Vagina (tissue), 2 donors: ENCODE data around the gene NUP188.

Experiments used
- POLR2A ChIP-seq, 2 donors: fragments of 450-650 bp; IDR thresholded peaks; one replicate each; pipeline ENCODE4 v1.6.1; 2017; ENCODE audit warnings: antibody characterized with exemption in 2 of 2, mild to moderate bottlenecking in 2 of 2, moderate library complexity in 2 of 2
- TF ChIP-seq, protein P1 (sequence below), 3 experiments: fragments of 450-650 bp in 2 of 3; fragments of 200-600 bp in 1 of 3; sonication (generic) in 1 of 3; IDR thresholded peaks; one replicate each; pipeline ENCODE4 v1.5.1; 2017 to 2019; ENCODE audit warnings: antibody characterized with exemption in 3 of 3, mild to moderate bottlenecking in 2 of 3, moderate library complexity in 2 of 3

DNA sequence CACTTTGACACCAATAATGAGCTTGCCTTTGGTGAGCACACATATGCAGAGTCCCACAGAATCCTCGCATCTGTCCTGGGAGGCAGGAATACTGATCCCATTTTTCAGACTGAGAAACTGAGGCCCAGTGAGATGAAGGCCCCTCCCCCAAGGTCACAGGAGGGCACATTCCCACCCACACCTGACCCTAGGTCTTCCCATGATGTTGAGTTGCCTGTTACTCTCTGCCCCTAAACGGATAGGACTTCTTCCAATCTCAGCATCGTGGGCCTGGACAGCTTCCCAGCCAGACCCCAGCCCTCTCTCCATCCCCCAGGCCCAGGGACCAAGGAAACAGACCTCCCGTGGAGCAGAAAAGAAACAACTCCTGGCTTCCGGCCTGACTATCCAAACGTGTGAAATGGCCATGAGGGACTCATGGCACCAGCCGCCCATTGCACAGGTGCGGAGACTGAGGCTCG is 79.8 kb downstream of the NUP188 start:
- TF ChIP-seq, protein P1, sequence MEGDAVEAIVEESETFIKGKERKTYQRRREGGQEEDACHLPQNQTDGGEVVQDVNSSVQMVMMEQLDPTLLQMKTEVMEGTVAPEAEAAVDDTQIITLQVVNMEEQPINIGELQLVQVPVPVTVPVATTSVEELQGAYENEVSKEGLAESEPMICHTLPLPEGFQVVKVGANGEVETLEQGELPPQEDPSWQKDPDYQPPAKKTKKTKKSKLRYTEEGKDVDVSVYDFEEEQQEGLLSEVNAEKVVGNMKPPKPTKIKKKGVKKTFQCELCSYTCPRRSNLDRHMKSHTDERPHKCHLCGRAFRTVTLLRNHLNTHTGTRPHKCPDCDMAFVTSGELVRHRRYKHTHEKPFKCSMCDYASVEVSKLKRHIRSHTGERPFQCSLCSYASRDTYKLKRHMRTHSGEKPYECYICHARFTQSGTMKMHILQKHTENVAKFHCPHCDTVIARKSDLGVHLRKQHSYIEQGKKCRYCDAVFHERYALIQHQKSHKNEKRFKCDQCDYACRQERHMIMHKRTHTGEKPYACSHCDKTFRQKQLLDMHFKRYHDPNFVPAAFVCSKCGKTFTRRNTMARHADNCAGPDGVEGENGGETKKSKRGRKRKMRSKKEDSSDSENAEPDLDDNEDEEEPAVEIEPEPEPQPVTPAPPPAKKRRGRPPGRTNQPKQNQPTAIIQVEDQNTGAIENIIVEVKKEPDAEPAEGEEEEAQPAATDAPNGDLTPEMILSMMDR (IDR thresholded peaks at IDR 0.05): no peak
- no peak for TF ChIP-seq POLR2A (IDR thresholded peaks at IDR 0.05)
